GM11168 (cell line): ENCODE results near the gene ADAMTS17.

ENCODE experiments used
- in situ Hi-C: fragments of 300-500 bp; cut with MboI; formaldehyde crosslinking; loops from one replicate; pipeline ENCODE4 v1.12.0; 2022; ENCODE audit warnings: low sequenced_read_pairs; ENCODE audit not compliant: unreplicated experiment

The ADAMTS17 gene

GRCh38 chr15:100205549-100206295 is 136.1 kb downstream of the ADAMTS17 start:
- in situ Hi-C loops, result no loop called here

- in situ Hi-C loops, result no loop called here
These were observed 137.0 kb downstream of the ADAMTS17 start for GRCh38 chr15:100204771-100205170.

- in situ Hi-C loops, result no loop called here
These were observed 137.6 kb downstream of the ADAMTS17 start for GRCh38 chr15:100204211-100204610.

- in situ Hi-C loops, result no loop called here
These were observed 139.3 kb downstream of the ADAMTS17 start for GRCh38 chr15:100202309-100202960.

- in situ Hi-C loops, result no loop called here
These were observed 140.1 kb downstream of the ADAMTS17 start for GRCh38 chr15:100201376-100202280.

GRCh38 chr15:100200287-100200880 is 141.4 kb downstream of the ADAMTS17 start:
- in situ Hi-C loops, result no loop called here

- in situ Hi-C loops, result no loop called here
These were observed 142.0 kb downstream of the ADAMTS17 start for GRCh38 chr15:100199711-100200286.

GRCh38 chr15:100198442-100198841 is 143.3 kb downstream of the ADAMTS17 start:
- in situ Hi-C loops, result no loop called here

GRCh38 chr15:100196326-100197058 is 145.3 kb downstream of the ADAMTS17 start:
- in situ Hi-C loops, result no loop called here

GRCh38 chr15:100194996-100195395 is 146.8 kb downstream of the ADAMTS17 start:
- in situ Hi-C loops, result no loop called here

- in situ Hi-C loops, result no loop called here
These were observed 148.4 kb downstream of the ADAMTS17 start for GRCh38 chr15:100193277-100193860.

GRCh38 chr15:100192097-100193080 is 149.4 kb downstream of the ADAMTS17 start:
- in situ Hi-C loops, result no loop called here

GRCh38 chr15:100191161-100191560 is 150.6 kb downstream of the ADAMTS17 start:
- in situ Hi-C loops, result no loop called here

- in situ Hi-C loops, result no loop called here
These were observed 151.1 kb downstream of the ADAMTS17 start for GRCh38 chr15:100190675-100191074.

GRCh38 chr15:100189849-100190248 is 151.9 kb downstream of the ADAMTS17 start:
- in situ Hi-C loops, result no loop called here

GRCh38 chr15:100189319-100189718 is 152.5 kb downstream of the ADAMTS17 start:
- in situ Hi-C loops, result no loop called here

GRCh38 chr15:100187677-100188076 is 154.1 kb downstream of the ADAMTS17 start:
- in situ Hi-C loops, result no loop called here

GRCh38 chr15:100186960-100187359 is 154.8 kb downstream of the ADAMTS17 start:
- in situ Hi-C loops, result no loop called here
